Testis (tissue), 2 donors: ENCODE data around the gene GPR173.

Experiments
- POLR2A ChIP-seq: fragments of 450-650 bp; IDR thresholded peaks from one replicate; pipeline ENCODE4 v1.6.1; 2017; ENCODE audit warnings: antibody characterized with exemption, mild to moderate bottlenecking, moderate library complexity
- TF ChIP-seq, protein P1 (sequence below), 3 experiments: fragments of 450-650 bp in 2 of 3; fragments of 200-600 bp in 1 of 3; sonication (generic) in 1 of 3; IDR thresholded peaks; one replicate each; pipeline ENCODE4 v1.5.1; 2016 to 2019; ENCODE audit warnings: antibody characterized with exemption in 3 of 3, mild to moderate bottlenecking in 2 of 3, moderate library complexity in 1 of 3

DNA sequence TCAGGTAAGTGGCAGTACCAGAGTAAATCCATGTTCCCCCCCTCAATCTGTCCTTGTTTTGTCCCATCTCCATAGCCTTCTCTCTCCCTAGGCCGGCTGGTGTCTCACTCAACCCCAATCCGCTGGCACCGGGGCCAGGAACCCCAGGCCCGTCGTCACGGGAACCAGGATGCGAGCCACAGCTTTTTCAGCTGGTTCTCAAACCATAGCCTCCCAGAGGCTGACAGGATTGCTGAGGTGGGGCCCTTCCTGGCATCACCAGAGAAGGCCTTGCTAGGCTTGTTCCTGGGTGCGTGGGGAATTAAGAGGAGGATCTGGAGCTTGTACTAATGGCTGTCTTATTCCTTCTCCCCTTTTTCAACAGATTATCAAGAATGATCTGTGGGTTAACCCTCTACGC, 36.3 kb downstream of the GPR173 start:
- TF ChIP-seq, protein P1, sequence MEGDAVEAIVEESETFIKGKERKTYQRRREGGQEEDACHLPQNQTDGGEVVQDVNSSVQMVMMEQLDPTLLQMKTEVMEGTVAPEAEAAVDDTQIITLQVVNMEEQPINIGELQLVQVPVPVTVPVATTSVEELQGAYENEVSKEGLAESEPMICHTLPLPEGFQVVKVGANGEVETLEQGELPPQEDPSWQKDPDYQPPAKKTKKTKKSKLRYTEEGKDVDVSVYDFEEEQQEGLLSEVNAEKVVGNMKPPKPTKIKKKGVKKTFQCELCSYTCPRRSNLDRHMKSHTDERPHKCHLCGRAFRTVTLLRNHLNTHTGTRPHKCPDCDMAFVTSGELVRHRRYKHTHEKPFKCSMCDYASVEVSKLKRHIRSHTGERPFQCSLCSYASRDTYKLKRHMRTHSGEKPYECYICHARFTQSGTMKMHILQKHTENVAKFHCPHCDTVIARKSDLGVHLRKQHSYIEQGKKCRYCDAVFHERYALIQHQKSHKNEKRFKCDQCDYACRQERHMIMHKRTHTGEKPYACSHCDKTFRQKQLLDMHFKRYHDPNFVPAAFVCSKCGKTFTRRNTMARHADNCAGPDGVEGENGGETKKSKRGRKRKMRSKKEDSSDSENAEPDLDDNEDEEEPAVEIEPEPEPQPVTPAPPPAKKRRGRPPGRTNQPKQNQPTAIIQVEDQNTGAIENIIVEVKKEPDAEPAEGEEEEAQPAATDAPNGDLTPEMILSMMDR (IDR thresholded peaks at IDR 0.05) = no peak
- TF ChIP-seq POLR2A = no peak
